HG03045 (cell line): Measurements from ENCODE around the gene ABCA12.
"Not testable (repeated sequence)": the region's sequence is repeated elsewhere in the genome, so short reads cannot be mapped to it uniquely, and the experiment has no call there.

ENCODE experiments used
- ATAC-seq: cut with Tn5 transposase; IDR thresholded peaks from one replicate; pipeline ENCODE4 v1.9.1; 2021; ENCODE audit warnings: mild to moderate bottlenecking, moderate library complexity; ENCODE audit not compliant: unreplicated experiment

Gene ABCA12

GRCh38 chr2:215138479-215138878 lies at the start of gene ABCA12:
Gene ABCA12, minus strand, starts transcription at chr2:215138626. Its CDS starts 418 bp downstream, at chr2:215138208.
- ATAC-seq: no peak

GRCh38 chr2:215188078-215188477 lies 49.7 kb upstream of the ABCA12 start:
- ATAC-seq: no peak

GRCh38 chr2:215186021-215186420 lies 47.6 kb upstream of the ABCA12 start:
- no peak for ATAC-seq

GRCh38 chr2:215178121-215178520 lies 39.7 kb upstream of the ABCA12 start:
- ATAC-seq: no peak

GRCh38 chr2:215171796-215172195 lies 33.4 kb upstream of the ABCA12 start:
- ATAC-seq: no peak

GRCh38 chr2:215171151-215171550 lies 32.7 kb upstream of the ABCA12 start:
- ATAC-seq: peak; percentile 77

GRCh38 chr2:215166505-215166904 lies 28.1 kb upstream of the ABCA12 start:
- not testable (repeated sequence) for ATAC-seq

- ATAC-seq: not testable (repeated sequence)
Observed at GRCh38 chr2:215163319-215163718, 24.9 kb upstream of the ABCA12 start.

GRCh38 chr2:215161301-215161829 lies 22.9 kb upstream of the ABCA12 start:
- ATAC-seq: no peak

GRCh38 chr2:215160081-215160480 lies 21.7 kb upstream of the ABCA12 start:
- ATAC-seq: no peak

- ATAC-seq: no peak
Observed at GRCh38 chr2:215156453-215156852, 18.0 kb upstream of the ABCA12 start.

- ATAC-seq: no peak
Observed at GRCh38 chr2:215149894-215150293, 11.5 kb upstream of the ABCA12 start.

- ATAC-seq: no peak
Observed at GRCh38 chr2:215149486-215149885, 11.1 kb upstream of the ABCA12 start.

- no peak for ATAC-seq
Observed at GRCh38 chr2:215149060-215149459, 10.6 kb upstream of the ABCA12 start.

GRCh38 chr2:215145611-215146010 lies 7.2 kb upstream of the ABCA12 start:
- no peak for ATAC-seq

GRCh38 chr2:215144106-215144875 lies 5.9 kb upstream of the ABCA12 start:
- ATAC-seq: no peak

- no peak for ATAC-seq
Observed at GRCh38 chr2:215143458-215143857, 5.0 kb upstream of the ABCA12 start.

- ATAC-seq: no peak
Observed at GRCh38 chr2:215141706-215142105, 3.3 kb upstream of the ABCA12 start.

- ATAC-seq: no peak
Observed at GRCh38 chr2:215140166-215140707, 1.8 kb upstream of the ABCA12 start.

GRCh38 chr2:215137741-215138340 lies 585 bp downstream of the ABCA12 start:
- ATAC-seq: no peak

GRCh38 chr2:215137329-215137686 lies 1.1 kb downstream of the ABCA12 start:
- ATAC-seq: no peak
